Endothelial cell of umbilical vein (primary cell): ENCODE results near the gene SH3RF1. TPM values are rescaled to one million over a fixed set of nuclear protein-coding genes. Genes with fewer than 3 reads are reported as not detected.

Source experiments
- BruUV-seq: library from RNA; stranded (reverse); fragments of 400-500 nt; replicated peaks from 2 replicates; lab custom pipeline; 2021; lab: Mats Ljungman, UMichigan
- CTCF ChIA-PET: fragments of 300-600, 350-600 bp; sonication (Branson Sonifier 250); formaldehyde crosslinking; loops from one replicate; lab custom pipeline; 2021; ENCODE audit warnings: antibody characterized with exemption, inconsistent platforms; lab: Charles Lee
- POLR2A ChIA-PET: fragments of 300-600, 350-600 bp; sonication (Branson Sonifier 250); formaldehyde crosslinking; loops from one replicate; lab custom pipeline; 2021; ENCODE audit warnings: antibody characterized with exemption, inconsistent platforms; lab: Charles Lee
- DNase-seq: peaks from one replicate; pipeline ENCODE4 v3.0.0-alpha.2; 2011; ENCODE audit warnings: low read depth, low spot score
- FAIRE-seq: peaks from 2 replicates; lab custom pipeline; 2011; peaks lifted over from hg19 to GRCh38; lab: Jason Lieb, UNC
- H2AFZ ChIP-seq: 2 replicates; pipeline ENCODE4 v1.6.0; 2012; ENCODE audit warnings: low read depth, low read length, control low read depth, inconsistent platforms
- H3K27ac ChIP-seq: 2 replicates; pipeline ENCODE4 v1.5.1; 2011; ENCODE audit warnings: low read depth, mild to moderate bottlenecking, control low read depth, low read length, moderate library complexity; ENCODE audit not compliant: insufficient read depth
- H3K27me3 ChIP-seq, 2 experiments: 2 replicates each; pipeline versions ENCODE4 v1.6.0 to v1.6.1; 2011; ENCODE audit warnings: low read length in 2 of 2, mixed read lengths in 1 of 2; ENCODE audit not compliant: control insufficient read depth in 2 of 2, insufficient read depth in 2 of 2
- H3K36me3 ChIP-seq, 2 experiments: 2 replicates in 1 of 2; 3 replicates in 1 of 2; pipeline ENCODE4 v1.5.1; 2011; ENCODE audit warnings: low read length in 2 of 2, mild to moderate bottlenecking in 1 of 2, moderate library complexity in 1 of 2; ENCODE audit not compliant: control insufficient read depth in 2 of 2, insufficient read depth in 2 of 2; ENCODE audit errors: extremely low read depth in 1 of 2
- H3K4me1 ChIP-seq: 3 replicates; pipeline ENCODE4 v1.5.1; 2011; ENCODE audit warnings: mild to moderate bottlenecking, low read length; ENCODE audit not compliant: control insufficient read depth, insufficient read depth; ENCODE audit errors: extremely low read depth
- H3K4me2 ChIP-seq: 2 replicates; pipeline ENCODE4 v1.6.1; 2011; ENCODE audit warnings: low read length, control low read depth, mixed read lengths; ENCODE audit not compliant: insufficient read depth
- H3K4me3 ChIP-seq, 3 experiments: fragments of 200-600 bp in 1 of 3; sonication (generic), shearing (Covaris generic) in 1 of 3; replicated peaks in 1 of 3; 2 replicates each; pipeline ENCODE4 v1.5.1; 2011 to 2016; ENCODE audit warnings: control low read depth in 3 of 3, low read length in 3 of 3, mild to moderate bottlenecking in 2 of 3, inconsistent platforms in 1 of 3, low read depth in 1 of 3, moderate library complexity in 1 of 3; ENCODE audit not compliant: insufficient read depth in 1 of 3
- H3K79me2 ChIP-seq: 2 replicates; pipeline ENCODE4 v1.6.0; 2012; ENCODE audit warnings: low read length, inconsistent platforms; ENCODE audit not compliant: control insufficient read depth, insufficient read depth
- H3K9ac ChIP-seq: replicated peaks from 2 replicates; pipeline ENCODE3; 2011; ENCODE audit warnings: low read length, control low read depth; ENCODE audit not compliant: insufficient read depth; ENCODE audit errors: extremely low read depth
- H3K9me1 ChIP-seq: replicated peaks from 3 replicates; pipeline ENCODE4 v1.6.0; 2011; ENCODE audit warnings: mild to moderate bottlenecking, low read length; ENCODE audit not compliant: control insufficient read depth, insufficient read depth; ENCODE audit errors: extremely low read depth
- H3K9me3 ChIP-seq: replicated peaks from 2 replicates; pipeline ENCODE4 v1.5.1; 2012; ENCODE audit warnings: low read length, inconsistent platforms; ENCODE audit not compliant: control insufficient read depth, insufficient read depth
- H4K20me1 ChIP-seq: replicated peaks from 2 replicates; pipeline ENCODE3; 2011; ENCODE audit warnings: mild to moderate bottlenecking, low read length; ENCODE audit not compliant: control insufficient read depth, insufficient read depth; ENCODE audit errors: extremely low read depth
- EZH2 ChIP-seq: IDR thresholded peaks from 2 replicates; pipeline ENCODE4 v1.6.1; 2012; ENCODE audit warnings: borderline replicate concordance, low read depth, mild to moderate bottlenecking, moderate library complexity, low read length, inconsistent platforms; ENCODE audit not compliant: severe bottlenecking
- FOS ChIP-seq: IDR thresholded peaks from 2 replicates; pipeline ENCODE4 v1.6.1; 2011; ENCODE audit warnings: mild to moderate bottlenecking, low read length, moderate library complexity, borderline replicate concordance; ENCODE audit not compliant: insufficient read depth
- GATA2 ChIP-seq: IDR thresholded peaks from 2 replicates; pipeline ENCODE4 v1.7.0; 2011; ENCODE audit warnings: low read depth, mild to moderate bottlenecking, moderate library complexity, mixed read lengths, low read length; ENCODE audit not compliant: insufficient read length, insufficient read depth
- JUN ChIP-seq: IDR thresholded peaks from 2 replicates; pipeline ENCODE4 v1.6.1; 2011; ENCODE audit warnings: borderline replicate concordance, low read depth; ENCODE audit not compliant: insufficient read length, insufficient read depth
- MYC ChIP-seq: IDR thresholded peaks from one replicate; pipeline ENCODE4 v1.6.1; 2011; ENCODE audit warnings: mild to moderate bottlenecking, low read depth, low read length
- POLR2A ChIP-seq: IDR thresholded peaks from 2 replicates; pipeline ENCODE4 v1.6.1; 2012; ENCODE audit warnings: low read depth, mild to moderate bottlenecking, control low read depth, low read length
- POLR2AphosphoS5 ChIP-seq: IDR thresholded peaks from 2 replicates; pipeline ENCODE4 v1.6.1; 2012; ENCODE audit warnings: low read depth, mild to moderate bottlenecking, control low read depth, low read length, moderate library complexity; ENCODE audit not compliant: insufficient read depth
- dilution Hi-C: fragments of 300-500 bp; cut with MboI; formaldehyde crosslinking; loops from one replicate; pipeline ENCODE4 v1.15.0; 2019; ENCODE audit warnings: low sequenced_read_pairs; ENCODE audit not compliant: extremely low pct_ligation_motif_present
- intact Hi-C: fragments of 100-400 bp; cut with micrococcal nuclease; formaldehyde crosslinking; loops from one replicate; pipeline ENCODE4 v1.10.0; 2022
- polyA plus RNA-seq, 4 experiments: library from polyadenylated mRNA; depleted of rRNA in 3 of 4; stranded (reverse) in 3 of 4; unstranded in 1 of 4; fragments of >200 nt; gene quantifications; 2 replicates each; pipeline versions ENCODE4 v1.2.1 to v1.2.3, GENCODE V29; 2011 to 2012; ENCODE audit warnings: missing spikeins in 1 of 4
- total RNA-seq: library from RNA; stranded (reverse); gene quantifications from 2 replicates; pipeline ENCODE4 v1.2.3, GENCODE V29; 2021
- TF ChIP-seq, protein P1 (sequence below): IDR thresholded peaks from 2 replicates; pipeline ENCODE4 v1.6.1; 2011; ENCODE audit not compliant: insufficient read depth, insufficient read length
- TF ChIP-seq, protein P2 (sequence below), 2 donors: IDR thresholded peaks; 1 replicate in 1 of 2; 2 replicates in 1 of 2; pipeline ENCODE4 v1.5.1; 2011; ENCODE audit warnings: low read length in 2 of 2, mild to moderate bottlenecking in 2 of 2, moderate library complexity in 2 of 2, control low read depth in 1 of 2, inconsistent platforms in 1 of 2, low read depth in 1 of 2; ENCODE audit not compliant: insufficient read depth in 1 of 2; ENCODE audit errors: extremely low read depth in 1 of 2

SH3RF1 gene
- total and polyA plus RNA-seq, 2 donors (not counting 3 experiments of a cell fraction or from before 2014, with no cell fraction given): 16.2 to 24.9 TPM

DNA sequence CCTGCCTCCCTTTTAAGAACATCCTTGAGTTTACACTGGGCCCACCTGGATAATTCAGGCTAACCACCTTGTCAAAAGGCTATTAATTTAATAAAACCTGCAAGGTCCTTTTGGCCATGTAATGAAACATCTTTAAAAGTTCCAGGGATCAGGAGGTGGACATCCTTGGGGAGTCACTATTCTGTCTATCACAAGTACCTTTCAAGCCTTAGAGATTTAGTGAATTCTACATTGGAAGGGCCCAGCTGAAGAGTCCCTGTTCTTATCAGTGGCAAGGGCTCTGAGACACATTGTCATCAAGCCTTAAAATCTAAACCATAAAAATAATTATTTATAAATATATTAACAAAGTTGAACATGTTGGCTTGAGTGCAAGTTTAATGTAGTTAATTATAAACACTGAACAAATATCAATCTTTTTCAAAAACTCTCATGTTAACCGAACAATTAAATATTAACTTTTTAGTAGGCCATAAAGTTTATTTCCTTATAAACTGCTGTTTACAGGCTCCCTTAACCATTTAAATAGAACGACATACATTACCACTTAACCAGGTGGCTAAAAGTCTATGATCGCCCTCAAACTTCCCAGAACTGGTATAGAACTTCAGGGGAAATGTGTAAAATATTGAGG lies 156.3 kb downstream of the SH3RF1 start:
- BruUV-seq: no TSS peak
- H3K4me3 ChIP-seq: no peak overlapping the region
- peaks cover 32% of the 10 kb centered on the region for H3K4me1 ChIP-seq
- H3K79me2 ChIP-seq: peaks cover 6% of the 10 kb centered on the region
- dilution Hi-C loops: no loop called here
- H3K9ac ChIP-seq: no peak overlapping the region
- H4K20me1 ChIP-seq: no peaks in the 10 kb centered on the region
- intact Hi-C loops: loop anchor here (2.0 kb wide), 1 partner anchor 372 kb away; no protein-coding TSS in a partner anchor
- peaks cover 8 to 9% of the 10 kb centered on the region in 2 experiments for H3K36me3 ChIP-seq
- ChIA-PET POLR2A (no interaction called here), CTCF (interaction anchor here (1.3 to 2.4 kb wide), 2 partner anchors 13 to 15 kb away, joined by 3 to 14 read pairs; no protein-coding TSS in a partner anchor)
- no peak for FAIRE-seq
- TF ChIP-seq POLR2A (no peak), POLR2AphosphoS5 (no peak), MYC (no peak), EZH2 (no peak), JUN (no peak), FOS (no peak), GATA2 (no peak)
- TF ChIP-seq, protein P1, sequence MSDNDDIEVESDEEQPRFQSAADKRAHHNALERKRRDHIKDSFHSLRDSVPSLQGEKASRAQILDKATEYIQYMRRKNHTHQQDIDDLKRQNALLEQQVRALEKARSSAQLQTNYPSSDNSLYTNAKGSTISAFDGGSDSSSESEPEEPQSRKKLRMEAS: no peak
- TF ChIP-seq, protein P2, sequence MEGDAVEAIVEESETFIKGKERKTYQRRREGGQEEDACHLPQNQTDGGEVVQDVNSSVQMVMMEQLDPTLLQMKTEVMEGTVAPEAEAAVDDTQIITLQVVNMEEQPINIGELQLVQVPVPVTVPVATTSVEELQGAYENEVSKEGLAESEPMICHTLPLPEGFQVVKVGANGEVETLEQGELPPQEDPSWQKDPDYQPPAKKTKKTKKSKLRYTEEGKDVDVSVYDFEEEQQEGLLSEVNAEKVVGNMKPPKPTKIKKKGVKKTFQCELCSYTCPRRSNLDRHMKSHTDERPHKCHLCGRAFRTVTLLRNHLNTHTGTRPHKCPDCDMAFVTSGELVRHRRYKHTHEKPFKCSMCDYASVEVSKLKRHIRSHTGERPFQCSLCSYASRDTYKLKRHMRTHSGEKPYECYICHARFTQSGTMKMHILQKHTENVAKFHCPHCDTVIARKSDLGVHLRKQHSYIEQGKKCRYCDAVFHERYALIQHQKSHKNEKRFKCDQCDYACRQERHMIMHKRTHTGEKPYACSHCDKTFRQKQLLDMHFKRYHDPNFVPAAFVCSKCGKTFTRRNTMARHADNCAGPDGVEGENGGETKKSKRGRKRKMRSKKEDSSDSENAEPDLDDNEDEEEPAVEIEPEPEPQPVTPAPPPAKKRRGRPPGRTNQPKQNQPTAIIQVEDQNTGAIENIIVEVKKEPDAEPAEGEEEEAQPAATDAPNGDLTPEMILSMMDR (IDR thresholded peaks at IDR 0.05; ENCODE audit: extremely low read depth in 1 of 2, insufficient read depth in 1 of 2, low read depth in 1 of 2, low read length in 2 of 2): no peak
- no peak overlapping the region for H2AFZ ChIP-seq
- no peak overlapping the region for H3K4me2 ChIP-seq
- H3K9me1 ChIP-seq: no peaks in the 10 kb centered on the region
- H3K27me3 ChIP-seq: no peaks in the 10 kb centered on the region
- H3K9me3 ChIP-seq: no peaks in the 10 kb centered on the region
- no peak for DNase-seq
- H3K27ac ChIP-seq: no peak overlapping the region
